SK-N-SH treated with all-trans-retinoic acid at 6 μM for 48 hours (cell line): ENCODE measurements around the gene SLC26A2.

Source experiments
- ARNTL ChIP-seq: fragments of 450-650 bp; formaldehyde crosslinking; IDR thresholded peaks from 2 replicates; pipeline ENCODE4 v1.5.0; 2020; ENCODE audit warnings: low read depth, mild to moderate bottlenecking, moderate library complexity, borderline replicate concordance
- CSRNP3 ChIP-seq: fragments of 250-450 bp; sonication (Bioruptor Pico); IDR thresholded peaks from 2 replicates; pipeline ENCODE4 v1.5.1; 2021; ENCODE audit warnings: mild to moderate bottlenecking, moderate library complexity
- ESRRG ChIP-seq: fragments of 250-450 bp; sonication (Bioruptor Pico); IDR thresholded peaks from 2 replicates; pipeline ENCODE4 v1.6.1; 2021; ENCODE audit warnings: mild to moderate bottlenecking
- ISL1 ChIP-seq: fragments of 250-450 bp; sonication (Bioruptor Pico); IDR thresholded peaks from 2 replicates; pipeline ENCODE4 v2.1.2; 2022; ENCODE audit warnings: mild to moderate bottlenecking, moderate library complexity
- PPARA ChIP-seq: fragments of 250-450 bp; sonication (Bioruptor Pico); IDR thresholded peaks from 2 replicates; pipeline ENCODE4 v1.5.0; 2020; ENCODE audit warnings: mild to moderate bottlenecking, borderline replicate concordance
- RARB ChIP-seq: fragments of 250-450 bp; sonication (Bioruptor Pico); IDR thresholded peaks from 2 replicates; pipeline ENCODE4 v1.8.0; 2021; ENCODE audit warnings: mild to moderate bottlenecking, moderate library complexity
- SNAI2 ChIP-seq: fragments of 250-450 bp; sonication (Bioruptor Pico); IDR thresholded peaks from 2 replicates; pipeline ENCODE4 v1.5.0; 2020; ENCODE audit warnings: mild to moderate bottlenecking, moderate library complexity
- ZFP3 ChIP-seq: fragments of 250-450 bp; sonication (Bioruptor Pico); IDR thresholded peaks from 2 replicates; pipeline ENCODE4 v1.5.0; 2020; ENCODE audit warnings: mild to moderate bottlenecking, moderate library complexity
- ZFP30 ChIP-seq: fragments of 450-650 bp; formaldehyde crosslinking; IDR thresholded peaks from 2 replicates; pipeline ENCODE4 v1.5.0; 2022; ENCODE audit warnings: mild to moderate bottlenecking, moderate library complexity
- ZNF565 ChIP-seq: fragments of 450-650 bp; formaldehyde crosslinking; conservative IDR thresholded peaks from 2 replicates; pipeline ENCODE4 v1.5.0; 2020; ENCODE audit warnings: low read depth, mild to moderate bottlenecking, moderate library complexity
- ZNF8 ChIP-seq: fragments of 450-650 bp; formaldehyde crosslinking; IDR thresholded peaks from 2 replicates; pipeline ENCODE4 v1.5.0; 2020; ENCODE audit warnings: mild to moderate bottlenecking, moderate library complexity
- TF ChIP-seq, protein P1 (sequence below): fragments of 250-450 bp; sonication (Bioruptor Pico); IDR thresholded peaks from 2 replicates; pipeline ENCODE4 v1.8.0; 2020; ENCODE audit warnings: mild to moderate bottlenecking, moderate library complexity, borderline replicate concordance
- TF ChIP-seq, protein P2 (sequence below): fragments of 250-450 bp; sonication (Bioruptor Pico); IDR thresholded peaks from 2 replicates; pipeline ENCODE4 v1.5.1; 2020; ENCODE audit warnings: low read depth, mild to moderate bottlenecking, moderate library complexity

GRCh38 chr5:149930043-149930748 is 30.4 kb upstream of the SLC26A2 start:
- TF ChIP-seq RARB (no peak), ZNF565 (CRISPR knock-in tag) (no peak), ZNF8 (CRISPR knock-in tag) (no peak), ESRRG (CRISPR knock-in tag) (no peak), SNAI2 (no peak), PPARA (CRISPR knock-in tag) (no peak), ZFP3 (CRISPR knock-in tag) (no peak), ARNTL (CRISPR knock-in tag) (no peak), CSRNP3 (no peak), ISL1 (CRISPR knock-in tag) (peak; percentile 35; the same call in 1 of the 2 replicates), ZFP30 (CRISPR knock-in tag) (no peak)
- TF ChIP-seq, protein P1, sequence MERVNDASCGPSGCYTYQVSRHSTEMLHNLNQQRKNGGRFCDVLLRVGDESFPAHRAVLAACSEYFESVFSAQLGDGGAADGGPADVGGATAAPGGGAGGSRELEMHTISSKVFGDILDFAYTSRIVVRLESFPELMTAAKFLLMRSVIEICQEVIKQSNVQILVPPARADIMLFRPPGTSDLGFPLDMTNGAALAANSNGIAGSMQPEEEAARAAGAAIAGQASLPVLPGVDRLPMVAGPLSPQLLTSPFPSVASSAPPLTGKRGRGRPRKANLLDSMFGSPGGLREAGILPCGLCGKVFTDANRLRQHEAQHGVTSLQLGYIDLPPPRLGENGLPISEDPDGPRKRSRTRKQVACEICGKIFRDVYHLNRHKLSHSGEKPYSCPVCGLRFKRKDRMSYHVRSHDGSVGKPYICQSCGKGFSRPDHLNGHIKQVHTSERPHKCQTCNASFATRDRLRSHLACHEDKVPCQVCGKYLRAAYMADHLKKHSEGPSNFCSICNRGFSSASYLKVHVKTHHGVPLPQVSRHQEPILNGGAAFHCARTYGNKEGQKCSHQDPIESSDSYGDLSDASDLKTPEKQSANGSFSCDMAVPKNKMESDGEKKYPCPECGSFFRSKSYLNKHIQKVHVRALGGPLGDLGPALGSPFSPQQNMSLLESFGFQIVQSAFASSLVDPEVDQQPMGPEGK (CRISPR knock-in tag): no peak
- TF ChIP-seq, protein P2, sequence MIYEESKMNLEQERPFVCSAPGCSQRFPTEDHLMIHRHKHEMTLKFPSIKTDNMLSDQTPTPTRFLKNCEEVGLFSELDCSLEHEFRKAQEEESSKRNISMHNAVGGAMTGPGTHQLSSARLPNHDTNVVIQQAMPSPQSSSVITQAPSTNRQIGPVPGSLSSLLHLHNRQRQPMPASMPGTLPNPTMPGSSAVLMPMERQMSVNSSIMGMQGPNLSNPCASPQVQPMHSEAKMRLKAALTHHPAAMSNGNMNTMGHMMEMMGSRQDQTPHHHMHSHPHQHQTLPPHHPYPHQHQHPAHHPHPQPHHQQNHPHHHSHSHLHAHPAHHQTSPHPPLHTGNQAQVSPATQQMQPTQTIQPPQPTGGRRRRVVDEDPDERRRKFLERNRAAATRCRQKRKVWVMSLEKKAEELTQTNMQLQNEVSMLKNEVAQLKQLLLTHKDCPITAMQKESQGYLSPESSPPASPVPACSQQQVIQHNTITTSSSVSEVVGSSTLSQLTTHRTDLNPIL: no peak
